Heart left ventricle (tissue), 16 donors: ENCODE data around the gene CYTIP. TPM values are rescaled to one million over a fixed set of nuclear protein-coding genes. Genes with fewer than 3 reads are reported as not detected.

Source experiments
- ATAC-seq, 4 donors: fragments of 200-7000 bp; cut with Tn5 transposase; one replicate each; pipeline ENCODE4 v1.9.1; 2020 to 2022; ENCODE audit warnings: moderate library complexity in 4 of 4, mild to moderate bottlenecking in 3 of 4, moderate number of reproducible peaks in 1 of 4
- DNase-seq, 5 donors: peaks; one replicate each; pipeline ENCODE4 v3.0.0-alpha.2; 2020
- H3K27ac ChIP-seq, 12 donors: fragments of 200-600 bp; sonication (generic) in 4 of 12; one replicate each; pipeline versions ENCODE4 v1.5.0 to v1.8.0; 2016 to 2022; ENCODE audit warnings: mild to moderate bottlenecking in 2 of 12
- H3K27me3 ChIP-seq, 9 donors: fragments of 200-600 bp; sonication (generic) in 2 of 9; one replicate each; pipeline versions ENCODE4 v1.5.1 to v1.8.0; 2016 to 2022; ENCODE audit warnings: mild to moderate bottlenecking in 3 of 9
- H3K36me3 ChIP-seq, 9 donors: fragments of 200-600 bp; sonication (generic) in 2 of 9; one replicate each; pipeline versions ENCODE4 v1.5.0 to v1.8.0; 2018 to 2022; ENCODE audit warnings: mild to moderate bottlenecking in 2 of 9
- H3K4me1 ChIP-seq, 12 donors: fragments of 200-600 bp; sonication (generic) in 4 of 12; one replicate each; pipeline versions ENCODE4 v1.5.0 to v1.8.0; 2016 to 2022; ENCODE audit warnings: mild to moderate bottlenecking in 3 of 12
- H3K4me3 ChIP-seq, 12 donors: fragments of 200-600 bp; sonication (generic) in 4 of 12; one replicate each; pipeline versions ENCODE4 v1.5.0 to v1.8.0; 2017 to 2022; ENCODE audit warnings: mild to moderate bottlenecking in 9 of 12, moderate library complexity in 4 of 12
- H3K9me3 ChIP-seq, 12 donors: fragments of 200-600 bp; sonication (generic) in 4 of 12; one replicate each; pipeline versions ENCODE4 v1.5.0 to v1.8.0; 2016 to 2022; ENCODE audit warnings: mild to moderate bottlenecking in 1 of 12
- POLR2A ChIP-seq, 2 donors: fragments of 450-650 bp; IDR thresholded peaks; one replicate each; pipeline ENCODE4 v1.6.1; 2017; ENCODE audit warnings: antibody characterized with exemption in 2 of 2, mild to moderate bottlenecking in 2 of 2, moderate library complexity in 2 of 2
- WGBS, 4 donors: extraction: QIAGEN DNeasy Blood & Tissue Kit in 2 of 4; methylation state at CpG; one replicate each; pipeline versions ENCODE4 v1.1.5 to v1.1.7; 2013 to 2018; 5-methylcytosine and 5-hydroxymethylcytosine counted together
- intact Hi-C, 10 donors: fragments of 100-400 bp; cut with DNase I; formaldehyde crosslinking; loops; one replicate each; pipeline versions ENCODE4 v1.11.1 to v1.14.2; 2022
- polyA plus RNA-seq, 2 donors: library from polyadenylated mRNA; stranded (reverse); fragments of 200-250 nt; gene quantifications; one replicate each; pipeline ENCODE4 v1.2.3, GENCODE V29; 2013
- total RNA-seq, 9 donors: library from RNA; depleted of rRNA in 2 of 9; stranded (reverse); fragments of >200 nt in 2 of 9; fragmentation: NEBNext Ultra II Directional in 3 of 9; extraction: Animal tissue kit (Norgen Biotek cat#: 25700) in 3 of 9; gene quantifications; one replicate each; pipeline versions ENCODE4 v1.1.0 to v1.2.4, GENCODE V29; 2016 to 2023
- TF ChIP-seq, protein P1 (sequence below), 12 donors: fragments of 200-600 bp; sonication (generic) in 4 of 12; IDR thresholded peaks; one replicate each; pipeline versions ENCODE4 v1.5.0 to v1.8.0; 2018 to 2022; ENCODE audit warnings: antibody characterized with exemption in 12 of 12, mild to moderate bottlenecking in 5 of 12
- donor health status: ischemic (EF 13 %, LVEDD 7.1; RV severe dilation, severe dysfunction).
- donor health status: healthy with polysubstance abuse.
- donor health status: DM: no; HTN: yes; CAD: no.
- donor health status: DM: no; HTN: no; CAD: no.
- donor health status: ischemic (EF 25% LVEDD 6.9; RV normal size, moderate dysfunction).
- donor health status: ischemic (EF 25% LVEDD 5.7; RV mildly dilated, moderate dysfunction).
- donor health status: healthy.
- donor health status: DM: yes; HTN: yes; CAD: no.
- donor health status: ischemic (EF 35%, LVEDD 5.7; RV mildly dilated, moderate dysfunction).
- donor health status: nonischemic (EF 11% LVEDD 7.7; RV severe dilation, severe dysfunction).
- donor health status: DM: yes; HTN: yes; CAD: no.
- donor health status: PGD.
- donor health status: ischemic (EF 29% LVEDD 5.4; RV normal size, mild dysfunction).
- donor health status: nonischemic (EF 23%, LVEDD 6.1; RV moderate dilation, normal function).

CYTIP gene
- total and polyA plus RNA-seq, 11 donors = 0.38 to 12.0 (median 1.4) TPM

DNA sequence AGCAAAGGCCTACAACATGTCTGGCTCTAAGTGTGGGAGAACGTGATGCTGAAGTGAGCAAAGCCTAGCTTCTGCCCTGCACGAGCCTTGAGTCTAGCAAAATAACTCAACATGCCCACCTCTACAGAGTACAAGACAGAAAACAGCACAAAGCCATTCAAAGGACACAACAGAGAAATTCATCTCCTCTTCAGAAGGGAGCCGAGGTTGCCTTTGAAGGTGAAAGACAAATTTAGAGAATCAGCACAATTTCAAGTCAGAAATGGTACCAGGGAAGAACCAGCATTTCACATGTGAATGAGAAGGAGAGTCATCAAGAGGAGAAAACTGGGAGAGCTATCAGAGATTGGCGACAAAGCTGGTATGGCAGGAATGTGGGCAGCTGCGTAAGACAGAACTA lies 21.7 kb upstream of the CYTIP start:
- Histone ChIP-seq H3K36me3 (no peaks in the 10 kb centered on the region), H3K27me3 (no peaks in the 10 kb centered on the region), H3K4me1 (peaks cover 0 to 36% (median 0%) of the 10 kb centered on the region in 12 donors), H3K27ac (no peak overlapping the region), H3K9me3 (no peaks in the 10 kb centered on the region), H3K4me3 (no peak overlapping the region)
- TF ChIP-seq POLR2A (IDR thresholded peaks at IDR 0.05) = no peak
- TF ChIP-seq, protein P1, sequence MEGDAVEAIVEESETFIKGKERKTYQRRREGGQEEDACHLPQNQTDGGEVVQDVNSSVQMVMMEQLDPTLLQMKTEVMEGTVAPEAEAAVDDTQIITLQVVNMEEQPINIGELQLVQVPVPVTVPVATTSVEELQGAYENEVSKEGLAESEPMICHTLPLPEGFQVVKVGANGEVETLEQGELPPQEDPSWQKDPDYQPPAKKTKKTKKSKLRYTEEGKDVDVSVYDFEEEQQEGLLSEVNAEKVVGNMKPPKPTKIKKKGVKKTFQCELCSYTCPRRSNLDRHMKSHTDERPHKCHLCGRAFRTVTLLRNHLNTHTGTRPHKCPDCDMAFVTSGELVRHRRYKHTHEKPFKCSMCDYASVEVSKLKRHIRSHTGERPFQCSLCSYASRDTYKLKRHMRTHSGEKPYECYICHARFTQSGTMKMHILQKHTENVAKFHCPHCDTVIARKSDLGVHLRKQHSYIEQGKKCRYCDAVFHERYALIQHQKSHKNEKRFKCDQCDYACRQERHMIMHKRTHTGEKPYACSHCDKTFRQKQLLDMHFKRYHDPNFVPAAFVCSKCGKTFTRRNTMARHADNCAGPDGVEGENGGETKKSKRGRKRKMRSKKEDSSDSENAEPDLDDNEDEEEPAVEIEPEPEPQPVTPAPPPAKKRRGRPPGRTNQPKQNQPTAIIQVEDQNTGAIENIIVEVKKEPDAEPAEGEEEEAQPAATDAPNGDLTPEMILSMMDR (IDR thresholded peaks at IDR 0.05) = no peak
- 67 to 77% (median 70%) methylated on average over 5 of the region's 5 CpGs for WGBS, 4 donors
- DNase-seq = no peak
- ATAC-seq = no peak
- intact Hi-C loops = no loop called here

DNA sequence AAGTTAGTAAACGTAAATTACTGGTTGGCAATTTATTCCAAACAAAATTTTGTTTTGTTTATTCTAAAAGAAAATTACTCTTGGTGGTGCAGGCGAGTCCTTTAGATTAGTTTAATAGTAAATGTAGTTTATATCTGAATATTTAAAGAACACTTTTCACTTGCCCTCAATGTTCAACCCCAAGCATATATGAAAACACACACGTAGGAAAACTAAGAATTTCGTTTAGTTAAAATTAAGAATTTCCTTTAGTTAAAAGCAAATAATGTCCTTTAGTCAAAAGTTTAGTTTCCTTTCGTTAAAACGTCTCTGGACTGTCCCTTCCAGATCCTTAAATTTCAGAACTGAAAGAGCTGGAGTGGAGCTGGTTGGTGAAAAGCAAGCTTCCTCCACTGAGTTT lies 19.1 kb upstream of the CYTIP start:
- intact Hi-C loops = no loop called here
- DNase-seq = no peak
- H3K36me3 ChIP-seq = no peaks in the 10 kb centered on the region
- H3K4me1 ChIP-seq = peaks cover 0 to 17% (median 0%) of the 10 kb centered on the region in 12 donors
- H3K9me3 ChIP-seq = no peaks in the 10 kb centered on the region
- 87 to 95% (median 88%) methylated on average over 6 of the region's 6 CpGs for WGBS, 4 donors
- H3K27me3 ChIP-seq = no peaks in the 10 kb centered on the region
- no peak for ATAC-seq
- H3K27ac ChIP-seq = no peak overlapping the region
- TF ChIP-seq, protein P1 (IDR thresholded peaks at IDR 0.05) = no peak
- TF ChIP-seq POLR2A (IDR thresholded peaks at IDR 0.05) = no peak
- H3K4me3 ChIP-seq = no peak overlapping the region

DNA sequence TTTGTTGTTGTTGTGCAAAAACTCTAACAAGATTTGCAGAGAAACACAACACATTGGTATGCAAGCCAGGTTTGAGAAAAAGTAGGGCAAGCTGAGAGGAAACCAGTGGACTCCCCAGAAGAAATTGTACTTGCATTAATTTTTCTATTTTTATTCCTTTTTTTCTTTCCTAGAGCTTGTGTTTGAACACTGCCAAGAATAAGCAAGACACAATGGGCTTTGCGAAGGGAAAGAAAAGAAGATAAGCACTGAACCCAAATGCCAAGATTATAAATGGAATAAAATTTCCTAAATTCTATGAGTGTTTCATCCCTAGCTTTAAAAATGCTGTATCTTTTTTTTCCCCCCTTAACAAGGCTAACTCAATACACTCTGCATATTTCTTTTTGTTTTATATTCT lies 17.0 kb upstream of the CYTIP start:
- Histone ChIP-seq H3K4me1 (peaks cover 0 to 11% (median 0%) of the 10 kb centered on the region in 12 donors), H3K36me3 (no peaks in the 10 kb centered on the region), H3K27ac (no peak overlapping the region), H3K9me3 (no peaks in the 10 kb centered on the region), H3K4me3 (no peak overlapping the region), H3K27me3 (no peaks in the 10 kb centered on the region)
- DNase-seq (no peak), ATAC-seq (no peak)
- WGBS, 4 donors = 38 to 62% (median 48%) methylated on average over 1 of the region's 1 CpG
- no peak for TF ChIP-seq POLR2A (IDR thresholded peaks at IDR 0.05)
- TF ChIP-seq, protein P1 (IDR thresholded peaks at IDR 0.05) = no peak
- intact Hi-C loops = no loop called here

DNA sequence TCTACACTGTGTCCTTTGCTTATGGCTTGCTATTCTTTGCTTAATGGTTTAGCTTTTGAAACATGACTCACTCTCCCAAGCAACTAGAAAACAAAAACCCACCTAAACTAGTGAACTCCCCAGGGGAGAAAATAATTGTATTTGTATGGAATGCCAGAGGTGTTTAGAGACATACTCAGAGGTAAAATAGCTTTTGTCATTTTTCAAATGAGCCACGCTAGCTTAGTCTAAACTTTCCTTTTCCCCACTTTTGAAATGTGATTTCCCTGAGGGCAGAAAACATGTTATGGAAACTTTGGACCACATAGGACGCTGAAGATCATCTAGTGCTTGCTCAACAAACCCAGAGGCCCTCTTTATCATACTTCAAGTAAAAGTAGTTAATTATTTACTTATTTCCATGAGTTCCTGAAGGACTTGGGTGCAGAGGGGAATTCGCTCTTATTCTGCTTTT lies 16.5 kb upstream of the CYTIP start:
- WGBS, 4 donors = 59 to 69% (median 66%) methylated on average over 3 of the region's 3 CpGs
- Histone ChIP-seq H3K4me3 (no peak overlapping the region), H3K36me3 (no peaks in the 10 kb centered on the region), H3K27me3 (no peaks in the 10 kb centered on the region), H3K9me3 (no peaks in the 10 kb centered on the region), H3K4me1 (peaks cover 0 to 11% (median 0%) of the 10 kb centered on the region in 12 donors), H3K27ac (no peak overlapping the region)
- DNase-seq (no peak), ATAC-seq (no peak)
- intact Hi-C loops = no loop called here
- no peak for TF ChIP-seq POLR2A (IDR thresholded peaks at IDR 0.05)
- TF ChIP-seq, protein P1 (IDR thresholded peaks at IDR 0.05) = no peak
